Natural killer cell treated with Interleukin-12 subunit alpha and Interleukin-12 subunit beta and Interleukin-15 and Interleukin-18, amount 100 ng/mL, for 72 hours (primary cell): ENCODE measurements around the gene CNRIP1. TPM values are rescaled to one million over a fixed set of nuclear protein-coding genes. Genes with fewer than 3 reads are reported as not detected.

Experiments used
- ATAC-seq, 2 donors: fragments of 150-1000 bp; cut with Tn5 transposase in 1 of 2; sonication (Bioruptor Pico), chemical (Tn5 transposase) in 1 of 2; 2 replicates each; pipeline ENCODE4 v1.10.0; 2021
- DNase-seq: peaks from one replicate; pipeline ENCODE4 v3.0.0; 2022; ENCODE audit warnings: low spot score
- H3K27ac Mint-ChIP-seq, 2 donors: 1 replicate in 1 of 2; 2 replicates in 1 of 2; pipeline ENCODE4 v1.8.0; 2022; ENCODE audit warnings: mixed read lengths in 2 of 2, mild to moderate bottlenecking in 1 of 2, moderate library complexity in 1 of 2
- H3K27me3 Mint-ChIP-seq, 2 donors: 1 replicate in 1 of 2; 2 replicates in 1 of 2; pipeline ENCODE4 v1.8.0; 2022; ENCODE audit warnings: mixed read lengths in 2 of 2
- H3K36me3 Mint-ChIP-seq: one replicate; pipeline ENCODE4 v1.8.0; 2022; ENCODE audit warnings: mixed read lengths
- H3K4me1 Mint-ChIP-seq, 2 donors: 1 replicate in 1 of 2; 2 replicates in 1 of 2; pipeline ENCODE4 v1.8.0; 2022; ENCODE audit warnings: low read depth in 2 of 2, mixed read lengths in 2 of 2, mild to moderate bottlenecking in 1 of 2
- H3K4me3 Mint-ChIP-seq: one replicate; pipeline ENCODE4 v1.8.0; 2022; ENCODE audit warnings: mixed read lengths
- H3K9me3 Mint-ChIP-seq: 2 replicates; pipeline ENCODE4 v1.8.0; 2022; ENCODE audit warnings: mixed read lengths
- total RNA-seq, 2 donors: library from RNA; stranded (reverse); gene quantifications; one replicate each; pipeline ENCODE4 v1.2.3, GENCODE V29; 2022

CNRIP1 gene
- total RNA-seq, 2 donors from 2014 or later, result not detected

DNA sequence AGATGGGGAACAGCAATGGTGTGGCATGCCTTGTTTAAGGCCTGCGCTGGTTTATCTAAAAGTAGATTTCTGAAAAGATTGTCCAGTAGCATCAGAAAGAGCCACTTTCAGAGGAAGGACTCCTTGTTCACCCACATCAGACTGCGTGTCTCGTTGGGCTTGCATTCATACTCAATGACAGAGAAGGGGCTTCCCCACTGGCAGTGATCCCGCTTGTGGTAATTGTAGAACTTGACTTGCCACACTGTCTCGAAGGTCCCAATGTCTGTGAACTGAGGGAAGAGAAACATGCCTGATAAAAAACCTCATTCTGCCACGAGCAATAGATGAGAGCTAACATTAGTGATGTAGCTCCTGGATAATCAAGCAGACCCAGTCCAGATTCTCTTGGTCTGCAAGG is 26.0 kb downstream of the CNRIP1 start:
- no peak for ATAC-seq
- no peaks in the 10 kb centered on the region for H3K9me3 Mint-ChIP-seq
- DNase-seq, result no peak
- no peak overlapping the region for H3K4me3 Mint-ChIP-seq
- H3K4me1 Mint-ChIP-seq, result peaks cover 9% of the 10 kb centered on the region in 2 donors
- H3K27me3 Mint-ChIP-seq, result no peaks in the 10 kb centered on the region
- no peaks in the 10 kb centered on the region for H3K36me3 Mint-ChIP-seq
- H3K27ac Mint-ChIP-seq, result no peak overlapping the region

DNA sequence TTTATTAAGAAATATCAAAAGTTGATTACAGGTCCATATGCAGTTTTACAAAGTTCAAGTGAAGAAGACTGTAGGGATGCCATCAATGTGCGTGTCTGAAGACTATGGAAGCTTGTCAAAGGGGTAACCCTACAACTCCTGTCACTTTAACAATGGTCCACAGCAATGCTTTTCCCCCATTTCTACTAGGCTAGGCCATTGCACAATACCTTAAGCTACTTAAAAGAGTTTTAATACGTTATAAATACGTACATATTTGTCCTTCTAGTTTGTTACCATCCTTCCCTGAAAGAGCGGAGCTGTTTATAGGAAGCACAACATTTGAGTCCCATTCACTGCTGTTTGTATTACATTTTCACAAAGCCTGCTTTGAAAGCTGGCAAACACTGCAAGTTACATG is 26.7 kb downstream of the CNRIP1 start:
- no peak overlapping the region for H3K27ac Mint-ChIP-seq
- H3K4me3 Mint-ChIP-seq, result no peak overlapping the region
- ATAC-seq, result no peak
- no peaks in the 10 kb centered on the region for H3K9me3 Mint-ChIP-seq
- peaks cover 9% of the 10 kb centered on the region in 2 donors for H3K4me1 Mint-ChIP-seq
- H3K36me3 Mint-ChIP-seq, result no peaks in the 10 kb centered on the region
- DNase-seq, result no peak
- H3K27me3 Mint-ChIP-seq, result peaks cover 0 to 2% of the 10 kb centered on the region in 2 donors

DNA sequence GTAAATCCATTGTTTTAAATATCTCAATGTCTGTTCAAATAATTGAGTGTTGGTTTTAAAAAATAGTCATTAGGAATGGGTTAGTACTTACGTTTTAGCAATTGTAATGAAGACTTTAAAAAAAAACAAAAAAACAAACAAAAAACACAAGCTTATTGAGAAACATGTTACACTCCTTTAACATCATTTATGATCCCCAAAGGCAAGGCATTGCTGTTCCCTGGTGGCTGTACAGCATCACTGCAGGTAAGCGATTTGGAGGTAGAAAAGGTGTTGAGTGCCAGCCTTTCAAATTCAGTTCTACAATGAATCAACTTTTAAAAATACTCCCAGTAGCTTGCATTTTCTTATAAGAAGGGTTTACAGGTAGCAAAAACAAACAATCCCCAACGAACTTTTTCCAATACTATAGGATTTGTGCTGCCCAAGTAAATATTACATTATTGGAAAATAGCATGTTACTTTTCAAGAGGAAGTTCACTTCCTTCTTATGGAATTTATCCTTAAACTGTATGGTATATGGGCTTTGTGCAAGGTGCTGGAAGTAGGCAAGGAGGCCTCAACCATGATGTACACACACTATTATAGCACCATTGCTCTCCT is 27.5 kb downstream of the CNRIP1 start:
- no peaks in the 10 kb centered on the region for H3K36me3 Mint-ChIP-seq
- no peak for ATAC-seq
- H3K9me3 Mint-ChIP-seq, result no peaks in the 10 kb centered on the region
- no peak for DNase-seq
- H3K27ac Mint-ChIP-seq, result no peak overlapping the region
- H3K4me1 Mint-ChIP-seq, result peaks cover 9% of the 10 kb centered on the region in 2 donors
- peaks cover 0 to 2% of the 10 kb centered on the region in 2 donors for H3K27me3 Mint-ChIP-seq
- H3K4me3 Mint-ChIP-seq, result no peak overlapping the region

DNA sequence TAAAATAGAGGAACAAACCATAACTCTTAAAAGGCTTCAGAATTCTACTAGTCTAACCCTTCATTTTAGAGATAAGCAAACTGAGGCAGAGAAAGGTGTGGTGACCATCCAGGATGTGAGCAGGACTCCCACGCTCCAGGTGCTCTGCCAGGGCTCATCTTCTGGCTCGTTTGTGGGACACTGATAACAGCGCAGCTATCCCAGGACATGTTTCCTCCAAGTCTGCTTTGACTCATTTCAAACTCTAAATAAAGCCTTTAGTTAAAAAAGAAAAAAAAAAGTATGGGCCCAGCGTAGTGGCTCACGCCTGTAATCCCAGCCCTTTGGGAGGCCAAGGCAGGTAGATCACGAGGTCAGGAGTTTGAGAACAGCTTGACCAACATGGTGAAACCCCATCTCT is 28.4 kb downstream of the CNRIP1 start:
- H3K27ac Mint-ChIP-seq, result no peak overlapping the region
- ATAC-seq (no peak), DNase-seq (no peak)
- no peak overlapping the region for H3K4me3 Mint-ChIP-seq
- no peaks in the 10 kb centered on the region for H3K9me3 Mint-ChIP-seq
- H3K36me3 Mint-ChIP-seq, result no peaks in the 10 kb centered on the region
- H3K4me1 Mint-ChIP-seq, result peaks cover 9% of the 10 kb centered on the region in 2 donors
- H3K27me3 Mint-ChIP-seq, result peaks cover 0 to 2% of the 10 kb centered on the region in 2 donors

DNA sequence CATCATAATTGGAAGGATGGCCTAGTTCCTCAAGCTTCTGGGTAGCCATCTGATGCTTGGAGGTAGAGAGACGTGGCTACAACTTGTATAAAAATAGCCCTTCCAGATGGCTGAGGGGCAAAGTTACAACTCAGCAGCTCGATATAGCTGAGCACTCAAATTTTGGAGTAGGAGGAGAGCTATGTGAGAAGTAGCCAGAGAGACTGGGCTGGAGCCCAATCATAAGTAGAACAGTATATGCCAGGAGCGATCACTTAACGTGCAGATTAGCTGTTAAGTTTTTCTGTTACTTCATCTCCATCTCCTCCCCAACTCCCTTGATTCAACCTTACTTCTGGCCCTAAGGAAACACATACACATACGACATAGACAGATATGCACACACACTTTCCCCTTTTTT is 28.8 kb downstream of the CNRIP1 start:
- no peak overlapping the region for H3K27ac Mint-ChIP-seq
- DNase-seq (no peak), ATAC-seq (no peak)
- H3K4me1 Mint-ChIP-seq, result peaks cover 9% of the 10 kb centered on the region in 2 donors
- no peaks in the 10 kb centered on the region for H3K9me3 Mint-ChIP-seq
- H3K27me3 Mint-ChIP-seq, result peaks cover 0 to 2% of the 10 kb centered on the region in 2 donors
- no peaks in the 10 kb centered on the region for H3K36me3 Mint-ChIP-seq
- no peak overlapping the region for H3K4me3 Mint-ChIP-seq

DNA sequence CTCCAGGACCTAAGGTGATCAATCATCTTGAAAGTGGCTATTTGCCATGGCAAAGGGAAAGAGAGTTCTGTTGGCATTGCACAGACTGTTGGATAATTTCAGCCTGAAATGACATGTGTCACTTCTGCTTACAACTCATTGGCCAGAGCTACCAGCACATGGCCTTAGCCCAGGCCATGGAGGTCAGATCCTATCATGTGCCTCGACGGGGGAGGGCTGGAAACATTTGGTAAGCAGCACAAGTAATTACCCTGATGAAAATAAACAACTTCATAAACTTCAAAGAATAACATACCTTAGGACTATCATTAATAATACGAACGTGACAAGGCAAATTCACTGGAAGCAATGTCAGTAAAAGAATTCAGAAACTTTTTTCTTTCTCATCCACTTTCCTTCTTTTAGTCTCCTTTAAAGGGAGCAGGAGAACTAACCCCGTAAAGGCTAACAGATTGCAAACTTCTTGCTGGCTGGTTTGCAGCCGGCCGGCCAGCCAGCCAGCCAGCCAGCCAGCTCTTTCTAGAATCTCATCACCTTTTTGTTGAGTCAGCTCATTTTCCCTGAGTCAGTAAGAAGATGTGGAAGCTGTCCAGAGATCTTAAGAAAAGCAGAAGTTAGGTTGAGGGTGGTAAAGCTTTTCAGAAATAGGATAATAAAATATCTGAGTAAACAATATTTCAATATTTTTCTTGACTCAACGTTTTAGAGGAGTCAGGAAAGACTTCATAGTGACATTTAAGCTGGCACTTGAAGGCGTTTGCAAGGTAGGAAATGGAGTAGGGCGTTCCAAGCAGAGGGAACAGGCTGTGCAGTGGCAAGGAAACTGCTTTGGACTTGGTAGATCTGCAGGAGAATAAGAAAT is 31.9 kb downstream of the CNRIP1 start:
- DNase-seq (no peak), ATAC-seq (no peak)
- Mint-ChIP-seq H3K27me3 (peaks cover 0 to 2% of the 10 kb centered on the region in 2 donors), H3K9me3 (no peaks in the 10 kb centered on the region), H3K4me1 (no peaks in the 10 kb centered on the region), H3K36me3 (no peaks in the 10 kb centered on the region), H3K4me3 (no peak overlapping the region), H3K27ac (no peak overlapping the region)

DNA sequence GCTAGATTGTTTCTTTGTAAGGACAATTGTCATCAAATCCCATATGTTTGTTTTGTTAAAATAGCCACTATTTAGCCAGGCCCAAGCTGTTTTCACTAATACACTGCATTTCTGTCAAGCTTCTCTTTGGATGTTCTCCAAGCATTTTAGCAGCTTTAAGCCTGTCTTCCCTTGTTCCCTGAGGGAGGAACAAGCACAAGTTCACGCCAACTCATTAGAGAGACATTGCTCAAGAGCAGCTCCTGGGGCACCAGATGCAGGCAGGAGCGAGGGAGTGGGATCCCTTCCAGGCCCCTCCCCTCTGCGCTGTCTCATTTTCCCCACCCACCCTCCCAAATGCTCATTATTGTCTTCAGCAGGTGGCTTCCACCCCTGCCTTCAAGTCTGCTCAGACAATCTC is 34.9 kb downstream of the CNRIP1 start:
- no peaks in the 10 kb centered on the region for H3K36me3 Mint-ChIP-seq
- no peak for DNase-seq
- H3K4me1 Mint-ChIP-seq, result no peaks in the 10 kb centered on the region
- no peak overlapping the region for H3K4me3 Mint-ChIP-seq
- H3K27me3 Mint-ChIP-seq, result peaks cover 0 to 6% of the 10 kb centered on the region in 2 donors
- H3K27ac Mint-ChIP-seq, result no peak overlapping the region
- no peak for ATAC-seq
- H3K9me3 Mint-ChIP-seq, result no peaks in the 10 kb centered on the region

DNA sequence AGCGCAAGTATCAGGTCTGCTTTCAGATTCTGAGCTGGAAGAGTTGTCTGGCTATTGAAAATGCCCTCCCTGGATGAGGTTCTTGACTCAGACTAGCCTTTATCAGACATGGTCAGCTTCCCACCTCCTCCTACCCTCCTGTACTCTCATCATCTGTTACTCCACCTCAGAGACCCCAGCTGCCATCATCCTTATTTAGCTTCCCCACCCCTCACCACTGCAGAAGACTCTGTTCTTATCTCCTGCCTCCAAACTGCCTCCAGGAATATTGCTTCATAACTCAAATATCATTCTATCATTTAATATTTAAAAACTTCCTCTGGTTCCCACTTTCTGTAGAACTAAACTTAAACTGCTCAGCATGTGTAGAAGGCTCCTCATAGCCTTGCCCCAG is 36.3 kb downstream of the CNRIP1 start:
- no peaks in the 10 kb centered on the region for H3K9me3 Mint-ChIP-seq
- H3K36me3 Mint-ChIP-seq, result no peaks in the 10 kb centered on the region
- no peak for ATAC-seq
- H3K27me3 Mint-ChIP-seq, result peaks cover 0 to 3% of the 10 kb centered on the region in 2 donors
- peak overlapping the region in 1 of 2 donors; percentile 36 for H3K27ac Mint-ChIP-seq
- H3K4me3 Mint-ChIP-seq, result no peak overlapping the region
- DNase-seq, result no peak
- H3K4me1 Mint-ChIP-seq, result no peaks in the 10 kb centered on the region

DNA sequence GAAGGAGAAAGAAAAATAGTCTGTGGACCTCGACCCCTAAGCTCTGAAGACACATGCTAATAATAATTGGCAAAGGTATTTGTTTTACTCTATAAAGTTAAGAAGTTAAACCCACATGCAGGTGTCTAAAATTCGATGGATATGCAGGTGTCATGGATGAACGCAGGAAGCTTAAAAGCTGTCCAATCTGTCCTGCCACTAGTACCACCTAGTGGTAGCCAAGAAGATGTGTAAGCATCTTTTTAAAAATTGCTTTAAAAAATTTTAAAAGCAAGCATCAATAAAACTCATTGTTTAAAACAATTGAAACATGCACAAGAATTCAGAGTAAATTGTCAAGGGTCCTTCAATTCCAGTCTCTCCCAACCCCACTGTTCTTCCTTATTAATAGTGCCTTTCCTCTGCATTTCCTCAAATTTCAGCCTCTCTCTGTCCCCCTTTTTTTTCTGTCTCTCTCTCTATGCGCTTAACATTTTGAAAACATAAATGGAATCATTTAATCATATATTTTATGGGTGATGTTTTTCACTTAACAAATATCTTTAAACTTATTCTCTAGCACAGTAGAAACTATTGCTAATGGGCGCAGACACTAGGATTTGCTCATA is 36.8 kb downstream of the CNRIP1 start:
- ATAC-seq (no peak), DNase-seq (no peak)
- Mint-ChIP-seq H3K4me3 (no peak overlapping the region), H3K27me3 (peaks cover 0 to 3% of the 10 kb centered on the region in 2 donors), H3K9me3 (no peaks in the 10 kb centered on the region), H3K36me3 (no peaks in the 10 kb centered on the region), H3K27ac (peak overlapping the region in 1 of 2 donors; percentile 36), H3K4me1 (no peaks in the 10 kb centered on the region)

DNA sequence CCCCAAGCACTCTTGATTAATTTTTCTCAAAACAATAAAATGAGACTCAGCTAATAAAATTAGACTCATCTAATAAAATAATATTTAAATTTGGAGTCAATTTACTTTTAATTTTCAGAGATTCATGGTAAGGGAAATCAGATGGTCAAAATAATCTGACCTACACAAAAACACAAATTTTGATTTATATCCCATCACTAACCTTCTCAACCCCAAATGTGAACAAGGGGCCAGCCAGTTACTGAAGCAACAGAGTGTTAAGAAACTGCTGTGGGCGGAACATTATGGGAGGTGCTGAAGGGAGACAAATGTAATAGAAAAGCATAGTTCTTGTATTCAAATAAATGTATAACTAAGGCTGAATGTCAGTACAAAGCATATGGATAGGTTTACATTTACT is 39.0 kb downstream of the CNRIP1 start:
- Mint-ChIP-seq H3K9me3 (no peaks in the 10 kb centered on the region), H3K27me3 (peaks cover 0 to 3% of the 10 kb centered on the region in 2 donors), H3K36me3 (no peaks in the 10 kb centered on the region), H3K27ac (no peak overlapping the region), H3K4me1 (no peaks in the 10 kb centered on the region), H3K4me3 (no peak overlapping the region)
- ATAC-seq (no peak), DNase-seq (no peak)

DNA sequence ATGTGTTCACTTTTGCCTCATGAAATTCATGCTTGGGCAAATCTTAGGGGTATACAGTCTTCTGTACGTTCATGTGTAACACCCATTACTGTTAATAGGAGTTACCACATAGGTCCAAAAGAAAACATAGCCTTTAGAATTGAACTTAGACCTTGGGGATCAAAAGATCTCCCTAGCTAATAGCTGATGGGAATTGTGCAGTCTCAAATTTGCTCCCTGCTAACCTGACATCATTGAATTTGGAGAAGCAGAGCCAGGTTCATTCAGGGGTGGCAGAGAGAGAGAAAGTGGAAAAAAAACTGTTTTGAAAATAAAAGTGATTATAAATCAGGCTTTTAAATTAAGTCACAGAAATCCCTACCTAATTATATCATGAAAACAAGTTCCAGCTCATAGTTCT is 39.4 kb downstream of the CNRIP1 start:
- Mint-ChIP-seq H3K27me3 (peaks cover 0 to 3% of the 10 kb centered on the region in 2 donors), H3K4me1 (no peaks in the 10 kb centered on the region), H3K9me3 (no peaks in the 10 kb centered on the region), H3K27ac (no peak overlapping the region), H3K36me3 (no peaks in the 10 kb centered on the region), H3K4me3 (no peak overlapping the region)
- ATAC-seq (no peak), DNase-seq (no peak)

DNA sequence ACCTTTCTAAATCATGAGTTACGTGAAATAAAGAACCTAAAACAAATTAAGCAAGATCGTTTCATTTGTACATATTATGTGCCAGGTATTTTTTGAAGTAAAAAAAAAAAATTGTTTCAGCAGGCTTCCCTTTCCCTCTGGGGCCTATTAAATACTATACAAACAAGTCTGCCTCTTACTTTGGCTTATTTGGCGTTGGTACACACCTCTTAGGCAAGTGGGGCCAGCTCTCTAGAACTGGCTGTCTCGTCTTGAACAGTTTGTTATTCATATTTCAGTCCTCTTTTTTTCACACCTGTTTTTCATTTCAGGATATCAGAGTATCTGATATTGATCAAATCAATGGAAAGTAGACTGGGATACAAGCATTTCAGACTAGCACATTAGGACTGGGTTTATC is 40.1 kb downstream of the CNRIP1 start:
- Mint-ChIP-seq H3K27ac (no peak overlapping the region), H3K27me3 (peaks cover 0 to 3% of the 10 kb centered on the region in 2 donors), H3K36me3 (no peaks in the 10 kb centered on the region), H3K4me3 (no peak overlapping the region), H3K4me1 (no peaks in the 10 kb centered on the region), H3K9me3 (no peaks in the 10 kb centered on the region)
- DNase-seq, result no peak
- ATAC-seq, result no peak

DNA sequence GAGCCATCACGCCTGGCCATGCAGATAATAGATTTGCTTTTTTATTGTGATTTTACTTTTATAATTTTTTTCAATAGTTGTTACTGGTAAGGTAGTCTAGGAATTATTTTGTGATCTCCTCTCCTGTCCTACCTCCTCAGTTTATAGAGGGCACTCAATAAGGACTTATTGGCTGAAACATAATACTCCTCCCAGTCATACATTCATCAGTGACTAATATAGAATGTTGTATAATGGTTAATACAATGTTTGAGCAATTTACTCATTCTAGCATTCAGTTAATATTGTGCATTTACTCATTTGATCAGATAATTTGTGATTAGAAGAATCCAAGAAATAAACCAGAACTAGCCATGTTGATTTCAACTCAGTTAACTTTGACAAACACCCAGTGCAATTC is 41.6 kb downstream of the CNRIP1 start:
- H3K36me3 Mint-ChIP-seq, result no peaks in the 10 kb centered on the region

DNA sequence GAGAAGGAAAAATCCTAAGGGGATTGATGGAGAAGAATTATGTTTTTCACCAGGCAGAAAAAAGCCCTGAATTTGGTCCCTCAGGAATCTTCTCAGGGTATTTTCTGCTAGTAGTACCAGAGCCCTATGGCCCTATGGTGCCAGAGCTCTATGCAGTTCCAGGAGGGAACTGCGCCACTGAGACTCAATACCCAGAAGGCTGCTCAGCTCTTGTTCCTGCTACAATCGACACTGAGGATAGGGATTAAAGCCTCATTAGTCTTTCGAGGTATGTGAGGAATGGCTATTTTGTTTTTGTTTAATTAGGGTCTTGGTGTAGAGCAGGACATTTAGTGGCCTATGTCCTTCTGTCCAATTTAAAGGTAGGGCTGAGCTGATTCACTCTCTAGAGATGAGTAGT is 45.7 kb downstream of the CNRIP1 start:
- Mint-ChIP-seq H3K27me3 (peaks cover 0 to 7% of the 10 kb centered on the region in 2 donors), H3K36me3 (no peaks in the 10 kb centered on the region), H3K4me1 (no peaks in the 10 kb centered on the region), H3K4me3 (no peak overlapping the region), H3K27ac (no peak overlapping the region), H3K9me3 (no peaks in the 10 kb centered on the region)
- no peak for DNase-seq
- ATAC-seq, result no peak

More for the DNA sequence above, 41.6 kb downstream of the CNRIP1 start:
- H3K27ac Mint-ChIP-seq, result no peak overlapping the region
- no peak for ATAC-seq
- H3K4me3 Mint-ChIP-seq, result no peak overlapping the region
- no peaks in the 10 kb centered on the region for H3K4me1 Mint-ChIP-seq
- no peaks in the 10 kb centered on the region for H3K9me3 Mint-ChIP-seq
- H3K27me3 Mint-ChIP-seq, result peaks cover 0 to 3% of the 10 kb centered on the region in 2 donors
- DNase-seq, result no peak
